Fibroblast of pulmonary artery (primary cell): ENCODE data around the gene MKS1.

Source experiments
- DNase-seq: peaks from one replicate; pipeline ENCODE4 v3.0.0-alpha.2; 2010; ENCODE audit warnings: low read depth
- H3K4me3 ChIP-seq: replicated peaks from 2 replicates; pipeline ENCODE4 v1.5.1; 2011; ENCODE audit warnings: low read depth, mild to moderate bottlenecking, control low read depth, low read length, moderate library complexity
- CTCF ChIP-seq: IDR thresholded peaks from 2 replicates; pipeline ENCODE4 v1.5.1; 2011; ENCODE audit warnings: mild to moderate bottlenecking, control low read depth, low read length, inconsistent platforms; ENCODE audit errors: missing control alignments

MKS1 gene

GRCh38 chr17:58156839-58157803 is 61.9 kb downstream of the MKS1 start:
- TF ChIP-seq CTCF: no peak
- H3K4me3 ChIP-seq: no peak overlapping the region
- DNase-seq: no peak
